Left cardiac atrium (tissue), 4 donors: ENCODE results near the gene BRPF1. TPM values are rescaled to one million over a fixed set of nuclear protein-coding genes. Genes with fewer than 3 reads are reported as not detected.
A peak's percentile ranks its signal among the peaks of the same experiment; 100 is the strongest.

ENCODE experiments used
- ATAC-seq, 2 donors: fragments of 200-7000 bp; cut with Tn5 transposase; one replicate each; pipeline ENCODE4 v1.9.1; 2020; ENCODE audit warnings: mild to moderate bottlenecking in 2 of 2, moderate library complexity in 2 of 2
- DNase-seq: peaks from one replicate; pipeline ENCODE4 v3.0.0-alpha.2; 2020
- intact Hi-C, 2 donors: fragments of 100-400 bp; cut with DNase I; formaldehyde crosslinking; loops; one replicate each; pipeline versions ENCODE4 v1.14.1 to v1.15.1; 2022 to 2023
- total RNA-seq, 2 donors: library from RNA; stranded (reverse); fragmentation: NEBNext Ultra II Directional; extraction: Animal tissue kit (Norgen Biotek cat#: 25700); gene quantifications; one replicate each; pipeline ENCODE4 v1.2.1, GENCODE V29; 2021
- donor health status: DM: no; HTN: yes; CAD: no.
- donor health status: DM: no; HTN: yes; CAD: no; lungs with severe emphysema.
- donor health status: DM: yes; HTN: yes; CAD: no.
- donor health status: Dilated cardiomyopathy.

The BRPF1 gene
- total RNA-seq, 2 donors from 2014 or later = 10.2 to 14.6 TPM

- ATAC-seq = no peak
- no peak for DNase-seq
- intact Hi-C loops = no loop called here
Observed at GRCh38 chr3:9697892-9698291, 33.6 kb upstream of the BRPF1 start.

- intact Hi-C loops = no loop called here
- DNase-seq (no peak), ATAC-seq (no peak)
Observed at GRCh38 chr3:9698293-9698692, 33.2 kb upstream of the BRPF1 start.

- intact Hi-C loops = no loop called here
- ATAC-seq = no peak
- DNase-seq = no peak
Observed at GRCh38 chr3:9700536-9700935, 31.0 kb upstream of the BRPF1 start.

- no peak for ATAC-seq
- intact Hi-C loops = no loop called here
- no peak for DNase-seq
Observed at GRCh38 chr3:9701006-9701405, 30.5 kb upstream of the BRPF1 start.

GRCh38 chr3:9701711-9702110, 29.8 kb upstream of the BRPF1 start:
- intact Hi-C loops = no loop called here
- DNase-seq = no peak
- ATAC-seq = no peak

- ATAC-seq (no peak), DNase-seq (no peak)
- intact Hi-C loops = no loop called here
Observed at GRCh38 chr3:9703240-9703639, 28.3 kb upstream of the BRPF1 start.

GRCh38 chr3:9703736-9704346, 27.7 kb upstream of the BRPF1 start, which contains the start of gene CPNE9:
CPNE9 (plus strand) TSS chr3:9703833; CDS start chr3:9703997, 164 bp downstream.
- intact Hi-C loops = no loop called here
- ATAC-seq (peak; percentile 36 to 40), DNase-seq (no peak)

- peak; percentile 46 for DNase-seq
- ATAC-seq = peak; percentile 78 to 88
- intact Hi-C loops = no loop called here
Observed at GRCh38 chr3:9704347-9705322, 26.9 kb upstream of the BRPF1 start.

GRCh38 chr3:9710174-9710739, 21.3 kb upstream of the BRPF1 start:
- DNase-seq (no peak), ATAC-seq (no peak)
- intact Hi-C loops = no loop called here

GRCh38 chr3:9712415-9712814, 19.1 kb upstream of the BRPF1 start:
- DNase-seq = no peak
- intact Hi-C loops = no loop called here
- ATAC-seq = no peak

GRCh38 chr3:9713142-9713541, 18.4 kb upstream of the BRPF1 start:
- intact Hi-C loops = no loop called here
- DNase-seq = no peak
- ATAC-seq = no peak

- intact Hi-C loops = no loop called here
- ATAC-seq (peak in 1 of 2 donors; percentile 10), DNase-seq (no peak)
Observed at GRCh38 chr3:9715136-9715535, 16.4 kb upstream of the BRPF1 start.

- intact Hi-C loops = no loop called here
- ATAC-seq (peak; percentile 95 to 98), DNase-seq (peak; percentile 78)
Observed at GRCh38 chr3:9715764-9716437, 15.6 kb upstream of the BRPF1 start.

- DNase-seq (no peak), ATAC-seq (no peak)
- intact Hi-C loops = no loop called here
Observed at GRCh38 chr3:9716801-9717555, 14.6 kb upstream of the BRPF1 start.

GRCh38 chr3:9717563-9717962, 14.0 kb upstream of the BRPF1 start:
- intact Hi-C loops = no loop called here
- DNase-seq = no peak
- ATAC-seq = no peak

- intact Hi-C loops = no loop called here
- DNase-seq (no peak), ATAC-seq (no peak)
Observed at GRCh38 chr3:9718118-9718517, 13.4 kb upstream of the BRPF1 start.

- intact Hi-C loops = no loop called here
- ATAC-seq = no peak
- DNase-seq = no peak
Observed at GRCh38 chr3:9721015-9721699, 10.4 kb upstream of the BRPF1 start.

GRCh38 chr3:9721700-9722060, 9.9 kb upstream of the BRPF1 start:
- no peak for DNase-seq
- ATAC-seq = no peak
- intact Hi-C loops = no loop called here
